Smooth muscle cell (in vitro differentiated cells): ENCODE results near the gene RAET1L. TPM values are rescaled to one million over a fixed set of nuclear protein-coding genes. Genes with fewer than 3 reads are reported as not detected.
"Not testable (repeated sequence)": the region's sequence is repeated elsewhere in the genome, so short reads cannot be mapped to it uniquely, and the experiment has no call there.

Experiments used
- DNase-seq: peaks from one replicate; lab custom pipeline; 2025; ENCODE audit not compliant: unreplicated experiment; lab: John Stamatoyannopoulos, UW
- H2AFZ ChIP-seq: fragments of 200-600 bp; sonication (generic); 2 replicates; pipeline ENCODE4 v1.6.0; 2016; ENCODE audit warnings: antibody characterized with exemption, low read depth, mild to moderate bottlenecking
- H3F3A ChIP-seq: fragments of 200-600 bp; sonication (generic); 2 replicates; pipeline ENCODE4 v1.6.0; 2017; ENCODE audit warnings: antibody characterized with exemption, low read depth
- H3K27ac ChIP-seq: fragments of 200-600 bp; sonication (generic); 2 replicates; pipeline ENCODE4 v1.5.1; 2016; ENCODE audit warnings: low read depth, mild to moderate bottlenecking
- H3K27me3 ChIP-seq: fragments of 200-600 bp; sonication (generic); 2 replicates; pipeline ENCODE4 v1.6.1; 2016; ENCODE audit warnings: low read depth, mild to moderate bottlenecking
- H3K36me3 ChIP-seq: fragments of 200-600 bp; sonication (generic); 2 replicates; pipeline ENCODE4 v1.5.1; 2016; ENCODE audit warnings: low read depth
- H3K4me1 ChIP-seq: fragments of 200-600 bp; sonication (generic); 2 replicates; pipeline ENCODE4 v1.5.1; 2016; ENCODE audit warnings: low read depth
- H3K4me2 ChIP-seq: fragments of 200-600 bp; sonication (generic); 2 replicates; pipeline ENCODE4 v1.6.0; 2016; ENCODE audit warnings: mild to moderate bottlenecking
- H3K4me3 ChIP-seq: fragments of 200-600 bp; sonication (generic); 2 replicates; pipeline ENCODE4 v1.5.1; 2016; ENCODE audit warnings: mild to moderate bottlenecking
- H3K79me2 ChIP-seq: fragments of 200-600 bp; sonication (generic); 2 replicates; pipeline ENCODE4 v1.6.0; 2016; ENCODE audit warnings: low read depth, mild to moderate bottlenecking
- H3K9ac ChIP-seq: fragments of 200-600 bp; sonication (generic); 2 replicates; pipeline ENCODE4 v1.6.0; 2016; ENCODE audit warnings: low read depth
- H3K9me3 ChIP-seq: fragments of 200-600 bp; sonication (generic); replicated peaks from 2 replicates; pipeline ENCODE4 v1.5.1; 2016; ENCODE audit warnings: low read depth
- H4K20me1 ChIP-seq: fragments of 200-600 bp; sonication (generic); 2 replicates; pipeline ENCODE4 v1.6.0; 2016; ENCODE audit warnings: low read depth
- CTCF ChIP-seq: fragments of 200-600 bp; sonication (generic); IDR thresholded peaks from 2 replicates; pipeline ENCODE4 v1.5.1; 2017; ENCODE audit warnings: borderline replicate concordance, mild to moderate bottlenecking, antibody characterized with exemption; ENCODE audit not compliant: insufficient read depth, poor library complexity, severe bottlenecking
- WGBS: methylation state at CpG from one replicate; pipeline ENCODE4 v1.1.7; 2016; ENCODE audit warnings: low lambda C conversion rate; 5-methylcytosine and 5-hydroxymethylcytosine counted together
- polyA plus RNA-seq: library from polyadenylated mRNA; unstranded; fragments of >200 nt; fragmentation: Nextera tagmentation; extraction: Ambion mirVana; gene quantifications from 2 replicates; pipeline ENCODE4 v1.2.1, GENCODE V29; 2016
- total RNA-seq: library from RNA; depleted of rRNA; stranded (reverse); fragments of >200 nt; gene quantifications from 2 replicates; pipeline ENCODE4 v1.2.3, GENCODE V29; 2014

RAET1L gene
- total and polyA plus RNA-seq, 2 experiments from 2014 or later = 0.23 to 3.6 TPM

- no peaks in the 10 kb centered on the region for H4K20me1 ChIP-seq
- H3K4me3 ChIP-seq = no peak overlapping the region
- no peaks in the 10 kb centered on the region for H3K79me2 ChIP-seq
- peaks cover 94% of the 10 kb centered on the region for H3K27me3 ChIP-seq
- no peak overlapping the region for H3K9ac ChIP-seq
- no peak overlapping the region for H3K27ac ChIP-seq
- H3K4me2 ChIP-seq = no peak overlapping the region
- no peaks in the 10 kb centered on the region for H3K36me3 ChIP-seq
- no peak for DNase-seq
- no peak overlapping the region for H2AFZ ChIP-seq
- no peaks in the 10 kb centered on the region for H3F3A ChIP-seq
- 61% methylated on average over 4 of the region's 4 CpGs for WGBS
- H3K9me3 ChIP-seq = no peaks in the 10 kb centered on the region
- no peak for TF ChIP-seq CTCF
- H3K4me1 ChIP-seq = peaks cover 4% of the 10 kb centered on the region
These were observed 48.1 kb downstream of the RAET1L start for GRCh38 chr6:149977221-149977620.

GRCh38 chr6:149975400-149975799 is 49.9 kb downstream of the RAET1L start:
- Histone ChIP-seq H3K79me2 (no peaks in the 10 kb centered on the region), H3K9ac (no peak overlapping the region), H2AFZ (no peak overlapping the region), H3K36me3 (no peaks in the 10 kb centered on the region), H4K20me1 (no peaks in the 10 kb centered on the region), H3K27ac (no peak overlapping the region), H3F3A (no peaks in the 10 kb centered on the region), H3K4me2 (no peak overlapping the region), H3K4me3 (no peak overlapping the region), H3K27me3 (peaks cover 95% of the 10 kb centered on the region), H3K4me1 (no peaks in the 10 kb centered on the region), H3K9me3 (no peaks in the 10 kb centered on the region)
- no peak for TF ChIP-seq CTCF
- no peak for DNase-seq

GRCh38 chr6:149974825-149975224 is 50.5 kb downstream of the RAET1L start:
- no peaks in the 10 kb centered on the region for H3K36me3 ChIP-seq
- H3K27me3 ChIP-seq = peaks cover 96% of the 10 kb centered on the region
- H3K9ac ChIP-seq = no peak overlapping the region
- no peak overlapping the region for H2AFZ ChIP-seq
- no peaks in the 10 kb centered on the region for H3K79me2 ChIP-seq
- TF ChIP-seq CTCF = no peak
- no peaks in the 10 kb centered on the region for H3K9me3 ChIP-seq
- H3K4me1 ChIP-seq = no peaks in the 10 kb centered on the region
- H3K4me3 ChIP-seq = no peak overlapping the region
- no peaks in the 10 kb centered on the region for H3F3A ChIP-seq
- no peak overlapping the region for H3K4me2 ChIP-seq
- no peaks in the 10 kb centered on the region for H4K20me1 ChIP-seq
- no peak overlapping the region for H3K27ac ChIP-seq
- WGBS = 42% methylated on average over 3 of the region's 3 CpGs
- no peak for DNase-seq

- not testable (repeated sequence) for H3K9ac ChIP-seq, H3F3A ChIP-seq, H3K4me2 ChIP-seq, DNase-seq, H3K4me1 ChIP-seq, H4K20me1 ChIP-seq, H3K36me3 ChIP-seq, H3K9me3 ChIP-seq, H3K79me2 ChIP-seq, H3K27ac ChIP-seq, H2AFZ ChIP-seq, H3K4me3 ChIP-seq
- peaks cover 96% of the 10 kb centered on the region for H3K27me3 ChIP-seq
- 73% methylated on average over 6 of the region's 6 CpGs for WGBS
These were observed 50.9 kb downstream of the RAET1L start for GRCh38 chr6:149974394-149974793.
